HepG2 (cell line): ENCODE results near the gene STARD6. TPM values are rescaled to one million over a fixed set of nuclear protein-coding genes. Genes with fewer than 3 reads are reported as not detected.

ENCODE experiments used
- CEBPB ChIP-seq: IDR thresholded peaks from 2 replicates; pipeline ENCODE4 v1.6.1; 2011; ENCODE audit warnings: low read depth, low read length, improper control_type of control experiment, borderline replicate concordance
- CREM ChIP-seq, 2 experiments: sonication (generic) in 1 of 2; formaldehyde crosslinking in 1 of 2; IDR thresholded peaks; 2 replicates each; pipeline versions ENCODE4 v1.4.0 to v1.6.1; 2016 to 2020; ENCODE audit warnings: antibody characterized with exemption in 1 of 2, mild to moderate bottlenecking in 1 of 2, missing genetic modification reagents in 1 of 2
- ELF1 ChIP-seq: sonication (generic); formaldehyde crosslinking; IDR thresholded peaks from 2 replicates; pipeline ENCODE4 v1.4.0; 2020; ENCODE audit warnings: missing genetic modification reagents
- ERF ChIP-seq: IDR thresholded peaks from 2 replicates; pipeline ENCODE4 v1.6.1; 2018; ENCODE audit warnings: missing biosample characterization, missing genetic modification reagents
- FOXK1 ChIP-seq: sonication (generic); formaldehyde crosslinking; IDR thresholded peaks from 2 replicates; pipeline ENCODE4 v1.4.0; 2020; ENCODE audit warnings: low read depth, missing genetic modification reagents, borderline replicate concordance
- FOXP1 ChIP-seq, 2 experiments: fragments of 450-650 bp in 1 of 2; IDR thresholded peaks; 2 replicates each; pipeline ENCODE4 v1.6.1; 2017 to 2018; ENCODE audit warnings: antibody characterized with exemption in 1 of 2
- KDM1A ChIP-seq: IDR thresholded peaks from 2 replicates; pipeline ENCODE4 v1.6.1; 2016; ENCODE audit warnings: missing compliant biosample characterization
- MXD1 ChIP-seq: sonication (generic); formaldehyde crosslinking; IDR thresholded peaks from 2 replicates; pipeline ENCODE4 v1.4.0; 2020; ENCODE audit warnings: mild to moderate bottlenecking, missing genetic modification reagents
- ONECUT2 ChIP-seq: sonication (generic); formaldehyde crosslinking; IDR thresholded peaks from 2 replicates; pipeline ENCODE4 v1.4.0; 2020; ENCODE audit warnings: missing genetic modification reagents
- POLR2A ChIP-seq, 2 experiments: IDR thresholded peaks; 2 replicates each; pipeline ENCODE4 v1.6.1; 2011; ENCODE audit warnings: low read depth in 2 of 2, low read length in 2 of 2, mild to moderate bottlenecking in 1 of 2, moderate library complexity in 1 of 2; ENCODE audit not compliant: insufficient read depth in 1 of 2
- PTBP1 ChIP-seq: fragments of 200-400 bp; formaldehyde crosslinking; IDR thresholded peaks from 2 replicates; pipeline ENCODE4 v1.6.1; 2018; ENCODE audit warnings: low read length, low read depth; ENCODE audit not compliant: poor library complexity, severe bottlenecking
- RARA ChIP-seq: IDR thresholded peaks from 2 replicates; pipeline ENCODE4 v1.6.1; 2016; ENCODE audit warnings: missing genetic modification reagents, missing compliant biosample characterization
- SIX1 ChIP-seq: sonication (generic); formaldehyde crosslinking; IDR thresholded peaks from 2 replicates; pipeline ENCODE4 v1.4.0; 2020; ENCODE audit warnings: missing genetic modification reagents, borderline replicate concordance
- SUZ12 ChIP-seq: fragments of 150-350 bp; IDR thresholded peaks from 2 replicates; pipeline ENCODE4 v1.6.1; 2014; ENCODE audit warnings: low read depth, low read length
- TAF15 ChIP-seq: fragments of 200-400 bp; formaldehyde crosslinking; IDR thresholded peaks from one replicate; pipeline ENCODE4 v1.6.1; 2018; ENCODE audit warnings: mild to moderate bottlenecking, low read depth, low read length; ENCODE audit not compliant: poor library complexity, severe bottlenecking
- THAP7 ChIP-seq: sonication (generic); formaldehyde crosslinking; IDR thresholded peaks from 2 replicates; pipeline ENCODE4 v1.8.1; 2023; ENCODE audit warnings: mild to moderate bottlenecking, missing genetic modification reagents
- TMF1 ChIP-seq: sonication (generic); formaldehyde crosslinking; IDR thresholded peaks from 2 replicates; pipeline ENCODE4 v1.8.1; 2022; ENCODE audit warnings: low read depth, missing genetic modification reagents
- TP53 ChIP-seq: sonication (generic); formaldehyde crosslinking; conservative IDR thresholded peaks from 2 replicates; pipeline ENCODE4 v1.4.0; 2020; ENCODE audit warnings: missing genetic modification reagents
- YY1 ChIP-seq: IDR thresholded peaks from 2 replicates; pipeline ENCODE4 v1.6.1; 2011; ENCODE audit warnings: low read length, low read depth, moderate library complexity, mild to moderate bottlenecking; ENCODE audit not compliant: insufficient read depth, insufficient replicate concordance
- ZBTB10 ChIP-seq: sonication (generic); formaldehyde crosslinking; IDR thresholded peaks from 2 replicates; pipeline ENCODE4 v1.4.0; 2020; ENCODE audit warnings: missing genetic modification reagents, borderline replicate concordance
- ZBTB7A ChIP-seq: sonication (generic); formaldehyde crosslinking; IDR thresholded peaks from 2 replicates; pipeline ENCODE4 v1.8.0; 2022; ENCODE audit warnings: mild to moderate bottlenecking, missing genetic modification reagents
- ZNF335 ChIP-seq: sonication (generic); formaldehyde crosslinking; IDR thresholded peaks from 2 replicates; pipeline ENCODE4 v1.4.0; 2020; ENCODE audit warnings: missing genetic modification reagents
- ZNF451 ChIP-seq: sonication (generic); formaldehyde crosslinking; IDR thresholded peaks from 2 replicates; pipeline ENCODE4 v1.5.0; 2020; ENCODE audit warnings: mild to moderate bottlenecking, missing genetic modification reagents
- ZNF484 ChIP-seq: sonication (generic); formaldehyde crosslinking; IDR thresholded peaks from 2 replicates; pipeline ENCODE4 v1.5.1; 2020; ENCODE audit warnings: mild to moderate bottlenecking, low read depth, missing genetic modification reagents, borderline replicate concordance
- ZNF577 ChIP-seq: sonication (generic); formaldehyde crosslinking; IDR thresholded peaks from 2 replicates; pipeline ENCODE4 v1.4.0; 2020; ENCODE audit warnings: mild to moderate bottlenecking, low read depth, missing genetic modification reagents, borderline replicate concordance
- polyA plus RNA-seq, 8 experiments: library from polyadenylated mRNA; depleted of rRNA in 3 of 8; stranded (reverse) in 7 of 8; unstranded in 1 of 8; fragments of >200 nt; fragmentation: Illumina TruSeq in 4 of 8; extraction: Trizol in 4 of 8; gene quantifications; 2 replicates each; pipeline versions ENCODE4 v1.2.1 to v1.2.3, GENCODE V29; 2011 to 2016; ENCODE audit warnings: low read depth in 4 of 8, missing spikeins in 1 of 8, mixed read lengths in 1 of 8; ENCODE audit not compliant: insufficient read depth in 1 of 8
- total RNA-seq, 5 experiments: library from RNA; depleted of rRNA; stranded (reverse); fragments of >200 nt; fragmentation: Illumina TruSeq; extraction: Trizol; gene quantifications; 2 replicates each; pipeline ENCODE4 v1.2.3, GENCODE V29; 2016; ENCODE audit warnings: low read depth in 1 of 5
- TF ChIP-seq, protein P1 (sequence below): sonication (generic); formaldehyde crosslinking; IDR thresholded peaks from 2 replicates; pipeline ENCODE4 v1.4.0; 2020; ENCODE audit warnings: mild to moderate bottlenecking, missing genetic modification reagents

Gene STARD6
- total and polyA plus RNA-seq, 2 of the 13 experiments (the other 11 are each of a cell fraction or from before 2014, with no cell fraction given): not detected

DNA sequence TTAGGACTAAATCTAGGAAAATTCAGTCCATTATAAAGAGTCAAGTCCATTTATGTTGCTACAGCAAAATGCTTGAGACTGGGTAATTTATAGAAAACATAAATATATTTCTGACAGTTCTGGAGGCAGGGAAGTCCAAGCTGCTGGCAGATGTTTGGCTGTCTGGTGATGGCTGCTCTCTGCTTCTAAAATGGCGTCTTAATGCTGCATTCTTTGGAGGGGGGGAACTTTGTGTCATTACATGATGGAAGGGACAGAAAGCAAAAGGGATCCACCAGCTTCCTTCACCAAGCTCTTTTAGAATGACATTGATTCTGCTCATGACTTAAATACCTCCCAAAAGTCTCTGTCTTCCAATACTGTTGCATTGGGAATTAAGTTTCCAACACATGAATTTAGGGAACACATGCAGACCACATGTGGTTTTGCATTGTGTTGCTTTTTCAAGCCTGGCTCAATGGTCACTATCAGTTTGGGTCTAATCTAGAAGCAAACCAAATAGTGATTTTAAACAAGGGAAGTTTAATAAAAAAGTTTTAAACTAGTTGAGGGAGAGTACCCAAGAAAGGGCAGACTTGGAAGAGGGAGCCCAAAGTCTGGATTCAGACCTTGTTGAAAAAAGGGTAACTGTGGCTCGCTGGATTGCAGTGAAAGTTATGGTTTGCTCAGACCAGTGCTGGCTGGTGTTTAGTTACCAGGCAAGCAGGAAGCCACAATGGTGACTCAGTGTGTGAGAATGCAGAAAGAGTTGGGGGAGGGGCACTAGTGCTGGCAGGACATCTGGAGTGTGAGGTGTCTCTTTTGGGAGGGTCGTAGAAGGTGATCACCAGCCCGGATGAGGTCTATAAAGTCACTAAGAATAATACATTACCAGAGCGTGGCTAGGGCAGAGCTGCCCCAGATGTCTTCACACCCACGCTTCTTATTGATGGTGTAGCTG is 30.8 kb upstream of the STARD6 start (continued):
- TF ChIP-seq CEBPB (no peak), THAP7 (no peak), ONECUT2 (CRISPR knock-in tag) (no peak), SUZ12 (no peak), TAF15 (no peak), RARA (CRISPR knock-in tag) (no peak), FOXK1 (peak; percentile 20; the same call in 1 of the 2 replicates), KDM1A (no peak), MXD1 (CRISPR knock-in tag) (no peak), ERF (no peak), YY1 (peak; percentile 44), ELF1 (CRISPR knock-in tag) (0 out of 2 replicates have a peak, but pooled peaks have one; percentile 16), ZBTB10 (CRISPR knock-in tag) (no peak), ZNF335 (CRISPR knock-in tag) (peak; percentile 58; the same call in 1 of the 2 replicates), TP53 (no peak), ZNF451 (CRISPR knock-in tag) (no peak), POLR2A (IDR thresholded peaks at IDR 0.05; ENCODE audit: insufficient read depth in 1 of 2, low read depth in 2 of 2, low read length in 2 of 2) (no peak), CREM (IDR thresholded peaks at IDR 0.05) (no peak), CREM (CRISPR knock-in tag; IDR thresholded peaks at IDR 0.05) (no peak), ZNF577 (no peak), PTBP1 (no peak), ZNF484 (CRISPR knock-in tag) (no peak), ZBTB7A (CRISPR knock-in tag) (no peak), FOXP1 (IDR thresholded peaks at IDR 0.05) (no peak), FOXP1 (CRISPR knock-in tag; IDR thresholded peaks at IDR 0.05) (no peak; the same call in 1 of the 2 replicates), TMF1 (no peak), SIX1 (CRISPR knock-in tag) (peak; percentile 69; the same call in 1 of the 2 replicates)
- TF ChIP-seq, protein P1, sequence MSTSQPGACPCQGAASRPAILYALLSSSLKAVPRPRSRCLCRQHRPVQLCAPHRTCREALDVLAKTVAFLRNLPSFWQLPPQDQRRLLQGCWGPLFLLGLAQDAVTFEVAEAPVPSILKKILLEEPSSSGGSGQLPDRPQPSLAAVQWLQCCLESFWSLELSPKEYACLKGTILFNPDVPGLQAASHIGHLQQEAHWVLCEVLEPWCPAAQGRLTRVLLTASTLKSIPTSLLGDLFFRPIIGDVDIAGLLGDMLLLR (CRISPR knock-in tag): no peak
